ENCODE data around the gene KIFC1. TPM values are rescaled to one million over a fixed set of nuclear protein-coding genes. Genes with fewer than 3 reads are reported as not detected.

Gene KIFC1
- total RNA-seq, 4 donors from 2014 or later = 4.1 to 14.6 (median 9.3) TPM

- peak in 1 of 2 donors; percentile 84 for DNase-seq (ENCODE audit: low spot score in 2 of 2)
- peak overlapping the region; percentile 30 for H3K4me3 ChIP-seq (ENCODE audit: low read depth, poor library complexity, severe bottlenecking)
- intact Hi-C loops (cut with DNase I; ENCODE audit: low total_unique reads) = no loop called here
- TF ChIP-seq POLR2A (IDR thresholded peaks at IDR 0.05) = no peak
- TF ChIP-seq, protein P1, sequence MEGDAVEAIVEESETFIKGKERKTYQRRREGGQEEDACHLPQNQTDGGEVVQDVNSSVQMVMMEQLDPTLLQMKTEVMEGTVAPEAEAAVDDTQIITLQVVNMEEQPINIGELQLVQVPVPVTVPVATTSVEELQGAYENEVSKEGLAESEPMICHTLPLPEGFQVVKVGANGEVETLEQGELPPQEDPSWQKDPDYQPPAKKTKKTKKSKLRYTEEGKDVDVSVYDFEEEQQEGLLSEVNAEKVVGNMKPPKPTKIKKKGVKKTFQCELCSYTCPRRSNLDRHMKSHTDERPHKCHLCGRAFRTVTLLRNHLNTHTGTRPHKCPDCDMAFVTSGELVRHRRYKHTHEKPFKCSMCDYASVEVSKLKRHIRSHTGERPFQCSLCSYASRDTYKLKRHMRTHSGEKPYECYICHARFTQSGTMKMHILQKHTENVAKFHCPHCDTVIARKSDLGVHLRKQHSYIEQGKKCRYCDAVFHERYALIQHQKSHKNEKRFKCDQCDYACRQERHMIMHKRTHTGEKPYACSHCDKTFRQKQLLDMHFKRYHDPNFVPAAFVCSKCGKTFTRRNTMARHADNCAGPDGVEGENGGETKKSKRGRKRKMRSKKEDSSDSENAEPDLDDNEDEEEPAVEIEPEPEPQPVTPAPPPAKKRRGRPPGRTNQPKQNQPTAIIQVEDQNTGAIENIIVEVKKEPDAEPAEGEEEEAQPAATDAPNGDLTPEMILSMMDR (IDR thresholded peaks at IDR 0.05) = no peak
- WGBS, 2 donors = 0 to 2% methylated on average over 25 of the region's 25 CpGs
Observed at GRCh38 chr6:33417128-33417902, 25.7 kb downstream of the KIFC1 start.

DNA sequence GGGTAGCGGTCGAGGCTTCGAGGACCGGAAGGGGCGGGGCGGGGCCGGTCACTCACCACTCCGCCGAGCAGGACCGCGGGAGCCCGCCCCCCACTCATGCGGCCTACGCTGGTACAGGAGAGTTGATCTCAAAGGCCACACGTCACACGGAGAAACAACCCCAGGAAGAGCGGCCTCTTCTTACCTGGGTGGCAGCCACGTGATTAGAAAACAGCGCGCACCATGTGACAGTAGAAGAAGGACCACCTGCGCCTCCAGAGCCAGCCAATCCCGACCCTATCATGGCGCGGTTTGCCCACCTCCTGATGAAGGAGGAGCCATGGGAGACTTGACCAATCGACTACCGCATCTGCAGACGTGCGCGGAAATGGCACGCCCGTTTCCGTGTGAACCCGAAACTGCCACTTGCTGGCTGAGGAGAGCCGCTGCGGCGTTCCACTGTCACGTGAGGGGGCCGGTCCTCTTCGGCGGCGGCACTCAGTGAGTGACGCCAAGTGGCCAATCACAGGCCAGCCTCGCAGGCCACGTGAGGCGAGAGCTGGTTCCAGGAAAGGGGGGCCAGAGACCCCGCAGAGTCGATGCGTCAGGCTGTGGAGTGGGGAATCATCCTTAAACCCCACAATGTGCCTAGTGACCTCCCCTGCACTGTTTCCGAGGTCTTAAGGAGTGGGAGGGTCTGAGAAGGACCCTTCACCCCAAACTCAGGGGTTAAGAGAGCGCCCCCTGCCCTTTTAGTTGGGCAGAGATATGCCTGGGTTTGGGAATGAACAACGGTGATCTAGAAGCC is 26.5 kb downstream of the KIFC1 start, which contains the start of gene CUTA:
Gene CUTA, minus strand, starts transcription at position 205 of the 787 bp plus-strand sequence. Its CDS starts 107 bp downstream, at position 98.
- WGBS, 2 donors = 0 to 1% methylated on average over 31 to 41 of the region's 51 CpGs
- DNase-seq (ENCODE audit: low spot score in 2 of 2) = peak; percentile 100
- peak within 1 kb of the TSS; percentile 30 for H3K4me3 ChIP-seq (ENCODE audit: low read depth, poor library complexity, severe bottlenecking)
- TF ChIP-seq, protein P1 (IDR thresholded peaks at IDR 0.05) = no peak
- peak in 1 of 2 donors; percentile 8 for TF ChIP-seq POLR2A (IDR thresholded peaks at IDR 0.05)
- intact Hi-C loops (cut with DNase I; ENCODE audit: low total_unique reads) = no loop called here

GRCh38 chr6:33418690-33419291 is 27.2 kb downstream of the KIFC1 start:
- intact Hi-C loops (cut with DNase I; ENCODE audit: low total_unique reads) = no loop called here
- TF ChIP-seq, protein P1 (IDR thresholded peaks at IDR 0.05) = no peak
- TF ChIP-seq POLR2A (IDR thresholded peaks at IDR 0.05) = no peak
- no peak for DNase-seq (ENCODE audit: low spot score in 2 of 2)
- H3K4me3 ChIP-seq (ENCODE audit: low read depth, poor library complexity, severe bottlenecking) = no peak overlapping the region
- 39 to 42% methylated on average over 8 of the region's 8 CpGs for WGBS, 2 donors

GRCh38 chr6:33419580-33420490 is 28.2 kb downstream of the KIFC1 start, which contains the start of gene SYNGAP1:
Gene SYNGAP1, plus strand, starts transcription at chr6:33420065. Its CDS starts 200 bp downstream, at chr6:33420265.
- WGBS, 2 donors = 6 to 10% methylated on average over 20 of the region's 22 CpGs
- no peak for TF ChIP-seq POLR2A (IDR thresholded peaks at IDR 0.05)
- TF ChIP-seq, protein P1 (IDR thresholded peaks at IDR 0.05) = no peak
- H3K4me3 ChIP-seq (ENCODE audit: low read depth, poor library complexity, severe bottlenecking) = no peak within 1 kb of the TSS
- DNase-seq (ENCODE audit: low spot score in 2 of 2) = peak in 1 of 2 donors; percentile 92
- intact Hi-C loops (cut with DNase I; ENCODE audit: low total_unique reads) = no loop called here

Measured in lower leg skin (tissue), 4 donors.